AG20443 (cell line): ENCODE data around the gene ATRX.

ENCODE experiments used
- DNase-seq: peaks from one replicate; pipeline ENCODE4 v3.0.0; 2012; ENCODE audit warnings: low spot score, mixed read lengths

Gene ATRX

GRCh38 chrX:77493677-77494553 lies 292.1 kb downstream of the ATRX start:
- DNase-seq = peak; percentile 27

- no peak for DNase-seq
These were observed 302.0 kb downstream of the ATRX start for GRCh38 chrX:77484045-77484444.

- no peak for DNase-seq
These were observed 330.6 kb downstream of the ATRX start for GRCh38 chrX:77455437-77455836.
